Activated T-helper 1 cell treated with Interleukin-2 at 50 U/mL for 16 hours (primary cell): ENCODE data around the gene SLC9A4.

ENCODE experiments used
- DNase-seq: peaks from one replicate; pipeline ENCODE4 v3.0.0-alpha.2; 2020; ENCODE audit warnings: low read depth

The SLC9A4 gene

GRCh38 chr2:102453501-102453900 is 19.5 kb upstream of the SLC9A4 start:
- no peak for DNase-seq

GRCh38 chr2:102455061-102455670 is 17.9 kb upstream of the SLC9A4 start:
- DNase-seq, result no peak

GRCh38 chr2:102460467-102460866 is 12.6 kb upstream of the SLC9A4 start:
- DNase-seq, result no peak

- no peak for DNase-seq
These were observed 11.8 kb upstream of the SLC9A4 start for GRCh38 chr2:102461188-102461587.

GRCh38 chr2:102463160-102463559 is 9.9 kb upstream of the SLC9A4 start:
- no peak for DNase-seq

GRCh38 chr2:102470168-102470567 is 2.9 kb upstream of the SLC9A4 start:
- DNase-seq, result no peak

- no peak for DNase-seq
These were observed 605 bp downstream of the SLC9A4 start for GRCh38 chr2:102473631-102474030.

- no peak for DNase-seq
These were observed 1.8 kb downstream of the SLC9A4 start for GRCh38 chr2:102474785-102475184.

GRCh38 chr2:102478686-102479470 is 5.9 kb downstream of the SLC9A4 start:
- no peak for DNase-seq

GRCh38 chr2:102480285-102481195 is 7.5 kb downstream of the SLC9A4 start:
- DNase-seq, result no peak

GRCh38 chr2:102481931-102482330 is 8.9 kb downstream of the SLC9A4 start:
- no peak for DNase-seq

GRCh38 chr2:102483086-102483485 is 10.1 kb downstream of the SLC9A4 start:
- no peak for DNase-seq

- no peak for DNase-seq
These were observed 11.5 kb downstream of the SLC9A4 start for GRCh38 chr2:102484310-102485061.

GRCh38 chr2:102485147-102485785 is 12.2 kb downstream of the SLC9A4 start:
- no peak for DNase-seq

- DNase-seq, result no peak
These were observed 14.1 kb downstream of the SLC9A4 start for GRCh38 chr2:102486941-102487702.

- no peak for DNase-seq
These were observed 14.9 kb downstream of the SLC9A4 start for GRCh38 chr2:102487761-102488462.

GRCh38 chr2:102489646-102490045 is 16.6 kb downstream of the SLC9A4 start:
- DNase-seq, result no peak

- no peak for DNase-seq
These were observed 19.0 kb downstream of the SLC9A4 start for GRCh38 chr2:102492006-102492405.

GRCh38 chr2:102494570-102494969 is 21.5 kb downstream of the SLC9A4 start:
- no peak for DNase-seq

GRCh38 chr2:102498414-102498813 is 25.4 kb downstream of the SLC9A4 start:
- DNase-seq, result no peak
